Measurements from ENCODE around the gene CASP7.

DNA sequence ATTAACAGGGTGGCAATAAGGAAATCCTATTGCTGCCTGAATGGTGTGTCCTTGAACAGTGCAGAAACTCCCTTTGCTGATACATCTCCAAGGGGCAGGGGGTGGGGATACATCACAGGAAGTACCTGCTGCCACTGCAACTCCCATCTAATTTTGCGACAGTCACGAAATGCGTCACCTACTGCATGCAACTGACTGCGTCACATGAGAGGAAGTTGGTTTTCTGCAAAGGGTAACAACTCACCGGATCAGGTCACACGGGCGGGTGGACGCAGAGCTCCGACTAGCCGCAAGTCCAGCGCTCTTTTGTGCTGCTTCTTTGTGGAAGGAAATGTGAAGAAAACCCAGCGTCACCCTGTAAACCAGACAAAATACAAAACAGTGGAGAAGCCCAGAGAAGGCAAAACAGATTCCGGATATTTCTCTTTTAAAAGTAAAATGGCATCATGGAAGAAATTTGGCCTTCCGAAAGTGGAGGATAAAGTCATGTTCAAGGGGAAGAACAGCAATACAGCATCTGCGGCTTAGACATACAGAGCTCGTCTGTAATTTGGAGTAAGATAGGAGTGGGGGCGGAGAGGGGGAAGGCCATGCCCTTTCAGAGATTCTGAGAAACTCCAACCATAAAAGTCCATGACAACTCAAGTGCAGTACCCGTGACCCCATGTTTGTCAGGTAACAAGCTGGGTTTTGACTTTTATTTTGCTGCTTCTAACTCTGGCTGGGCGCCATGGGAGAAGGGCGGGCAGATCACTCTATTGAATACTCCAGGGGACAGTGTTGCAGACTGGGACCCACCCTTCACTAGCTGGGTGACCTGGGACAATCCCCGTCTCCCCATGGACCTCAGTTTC lies 39.5 kb downstream of the CASP7 start:
- TF ChIP-seq, protein P1, sequence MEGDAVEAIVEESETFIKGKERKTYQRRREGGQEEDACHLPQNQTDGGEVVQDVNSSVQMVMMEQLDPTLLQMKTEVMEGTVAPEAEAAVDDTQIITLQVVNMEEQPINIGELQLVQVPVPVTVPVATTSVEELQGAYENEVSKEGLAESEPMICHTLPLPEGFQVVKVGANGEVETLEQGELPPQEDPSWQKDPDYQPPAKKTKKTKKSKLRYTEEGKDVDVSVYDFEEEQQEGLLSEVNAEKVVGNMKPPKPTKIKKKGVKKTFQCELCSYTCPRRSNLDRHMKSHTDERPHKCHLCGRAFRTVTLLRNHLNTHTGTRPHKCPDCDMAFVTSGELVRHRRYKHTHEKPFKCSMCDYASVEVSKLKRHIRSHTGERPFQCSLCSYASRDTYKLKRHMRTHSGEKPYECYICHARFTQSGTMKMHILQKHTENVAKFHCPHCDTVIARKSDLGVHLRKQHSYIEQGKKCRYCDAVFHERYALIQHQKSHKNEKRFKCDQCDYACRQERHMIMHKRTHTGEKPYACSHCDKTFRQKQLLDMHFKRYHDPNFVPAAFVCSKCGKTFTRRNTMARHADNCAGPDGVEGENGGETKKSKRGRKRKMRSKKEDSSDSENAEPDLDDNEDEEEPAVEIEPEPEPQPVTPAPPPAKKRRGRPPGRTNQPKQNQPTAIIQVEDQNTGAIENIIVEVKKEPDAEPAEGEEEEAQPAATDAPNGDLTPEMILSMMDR (conservative IDR thresholded peaks at IDR 0.05) = no peak
- no peak for TF ChIP-seq EZH2 (IDR thresholded peaks at IDR 0.05; ENCODE audit: low read depth)
